Measurements from ENCODE around the gene OTOP3.
"Not testable (repeated sequence)": the region's sequence is repeated elsewhere in the genome, so short reads cannot be mapped to it uniquely, and the experiment has no call there.

Gene OTOP3

GRCh38 chr17:74963656-74964055, 28.0 kb downstream of the OTOP3 start:
- DNase-seq, result no peak

DNA sequence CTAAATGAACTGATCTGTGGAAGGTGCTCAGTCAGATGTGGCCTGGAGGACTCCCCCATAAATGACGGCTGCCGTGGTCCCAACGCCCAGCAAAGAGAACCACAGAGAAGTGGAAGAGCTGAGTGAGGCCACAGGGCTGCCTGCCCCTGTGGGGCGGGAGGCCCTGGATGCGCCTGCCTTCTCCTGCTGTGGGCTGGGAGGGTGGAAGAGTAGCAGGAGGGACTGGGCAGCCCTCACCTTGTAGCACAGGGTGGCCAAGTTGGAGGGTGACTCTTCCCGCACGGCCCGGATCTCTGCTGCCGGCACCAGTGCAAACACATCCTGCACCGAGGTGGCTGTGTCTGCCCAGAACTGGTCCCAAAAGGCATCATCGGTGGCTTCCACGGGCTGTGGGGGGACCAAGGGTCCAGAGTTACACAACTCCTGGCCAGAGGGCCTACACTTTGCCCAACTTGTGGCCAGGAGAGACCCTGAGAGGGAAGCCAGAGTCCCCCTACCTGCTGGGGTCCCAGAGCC, 28.6 kb downstream of the OTOP3 start:
- no peak for DNase-seq

- no peak for DNase-seq
Observed at GRCh38 chr17:74964988-74965622, 29.4 kb downstream of the OTOP3 start.

- DNase-seq, result no peak
Observed at GRCh38 chr17:74968361-74968780, 32.7 kb downstream of the OTOP3 start.

DNA sequence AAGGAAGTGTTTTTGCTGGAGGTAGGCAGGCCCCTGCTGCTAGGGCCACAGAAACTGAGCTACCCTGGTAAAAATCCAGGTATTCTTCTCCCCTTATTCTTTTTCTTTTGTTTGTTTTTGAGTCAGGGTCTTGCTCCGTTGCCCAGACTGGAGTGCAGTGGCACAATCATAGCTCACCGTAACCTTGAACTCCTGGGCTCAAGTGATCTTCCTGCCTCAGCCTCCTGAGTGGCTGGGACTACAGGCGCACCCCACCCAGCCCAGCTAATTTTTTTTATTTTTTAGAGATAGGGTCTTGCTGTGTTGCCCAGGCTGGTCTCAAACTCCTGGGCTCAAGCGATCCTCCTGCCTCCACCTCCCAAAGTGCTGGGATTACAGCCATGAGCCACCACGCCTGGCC, 33.8 kb downstream of the OTOP3 start:
- not testable (repeated sequence) for DNase-seq

DNA sequence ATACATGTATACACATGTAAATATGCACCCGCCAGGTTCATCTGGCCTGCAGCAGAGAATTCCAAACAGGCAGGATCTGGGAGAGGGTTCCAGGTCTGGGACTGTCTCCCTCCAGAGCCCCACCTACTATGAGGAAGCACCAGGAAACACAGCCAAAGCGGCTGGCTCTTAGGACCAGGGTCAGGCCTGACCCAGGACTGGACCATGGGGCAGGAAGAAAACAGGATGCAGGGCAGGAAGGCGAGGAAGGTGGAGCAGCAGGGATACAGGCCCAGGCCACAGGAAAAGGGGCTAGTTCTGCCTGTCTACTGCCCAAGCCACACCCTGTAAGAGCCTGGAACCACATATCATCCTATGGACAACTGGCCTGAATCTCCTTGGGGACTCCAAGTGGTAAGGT, 34.7 kb downstream of the OTOP3 start:
- no peak for DNase-seq

GRCh38 chr17:74971069-74971841, 35.6 kb downstream of the OTOP3 start:
- DNase-seq, result no peak

DNA sequence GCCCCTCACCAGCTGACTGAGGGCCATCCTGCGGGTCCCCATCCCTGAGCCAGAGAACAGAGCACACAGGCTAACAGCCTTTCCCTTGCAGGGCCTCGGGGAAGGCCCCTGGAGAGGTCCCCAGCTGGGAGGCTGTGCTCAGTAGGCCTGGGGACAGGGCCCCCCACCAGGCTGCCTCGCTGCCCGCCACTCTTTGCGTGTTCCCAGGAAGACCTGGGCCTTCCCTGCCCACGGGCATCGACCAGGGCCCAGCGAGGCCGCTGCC, 36.1 kb downstream of the OTOP3 start:
- no peak for DNase-seq

GRCh38 chr17:74972107-74972972, 36.6 kb downstream of the OTOP3 start, which contains the start of gene HID1:
Gene HID1 (minus strand): TSS chr17:74972759. CDS start chr17:74972656, 103 bp downstream.
- DNase-seq, result peak; percentile 64 to 69 (median 66)

DNA sequence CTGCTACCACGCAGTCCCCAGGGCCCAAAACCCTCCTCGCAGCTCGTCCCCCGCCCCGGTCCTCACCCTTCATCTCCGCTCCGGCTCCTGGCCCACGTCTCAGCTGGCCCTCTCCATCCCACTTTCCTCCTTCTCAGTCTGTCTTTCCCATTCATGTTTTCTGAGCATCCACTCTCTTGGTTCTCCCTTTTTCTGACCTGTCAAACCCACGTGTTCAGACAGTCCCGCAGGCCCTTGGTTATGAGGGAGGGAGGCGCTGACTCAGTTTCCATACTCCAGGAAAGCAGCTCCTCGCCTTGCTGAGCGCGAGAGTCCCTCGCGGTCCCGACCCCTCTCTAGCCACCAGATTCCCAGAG, 37.3 kb downstream of the OTOP3 start:
- DNase-seq, result no peak

- no peak for DNase-seq
Observed at GRCh38 chr17:74975943-74976342, 40.2 kb downstream of the OTOP3 start.

GRCh38 chr17:74977802-74978201, 42.1 kb downstream of the OTOP3 start:
- no peak for DNase-seq

- DNase-seq, result no peak
Observed at GRCh38 chr17:74978240-74978639, 42.5 kb downstream of the OTOP3 start.

DNA sequence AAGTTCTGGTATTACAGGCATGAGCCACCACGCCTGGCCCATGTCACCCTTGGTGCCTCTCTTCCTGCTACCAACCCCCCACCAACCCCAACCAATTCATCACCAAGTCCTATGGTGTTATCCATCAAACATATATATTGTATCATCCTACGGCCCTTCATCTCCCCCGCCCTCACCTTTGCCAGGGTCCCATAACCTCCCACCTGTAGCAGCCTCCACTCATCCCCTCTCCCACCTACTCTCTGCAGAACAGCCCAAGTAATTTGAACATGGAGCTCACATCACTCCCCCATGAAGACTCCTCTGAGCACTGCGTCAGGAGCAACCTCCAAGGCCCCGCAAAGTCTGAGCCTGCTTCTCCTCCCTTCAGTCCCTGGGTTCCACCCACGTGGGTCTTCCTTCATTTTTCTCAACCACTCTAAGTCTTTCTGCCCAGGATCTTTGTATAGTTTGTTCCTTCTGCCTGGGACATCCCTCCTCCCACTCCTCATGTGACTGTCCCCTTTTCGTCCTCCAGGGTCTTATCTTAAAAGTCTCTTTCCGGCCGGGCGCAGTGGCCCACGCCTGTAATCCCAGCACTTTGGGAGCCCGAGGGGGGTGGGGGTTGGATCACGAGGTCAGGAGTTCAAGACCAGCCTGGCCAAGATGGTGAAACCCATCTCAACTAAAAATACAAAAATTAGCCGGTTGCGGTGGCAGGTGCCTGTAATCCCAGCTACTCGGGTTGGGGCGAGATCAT, 43.9 kb downstream of the OTOP3 start:
- DNase-seq, result no peak

DNA sequence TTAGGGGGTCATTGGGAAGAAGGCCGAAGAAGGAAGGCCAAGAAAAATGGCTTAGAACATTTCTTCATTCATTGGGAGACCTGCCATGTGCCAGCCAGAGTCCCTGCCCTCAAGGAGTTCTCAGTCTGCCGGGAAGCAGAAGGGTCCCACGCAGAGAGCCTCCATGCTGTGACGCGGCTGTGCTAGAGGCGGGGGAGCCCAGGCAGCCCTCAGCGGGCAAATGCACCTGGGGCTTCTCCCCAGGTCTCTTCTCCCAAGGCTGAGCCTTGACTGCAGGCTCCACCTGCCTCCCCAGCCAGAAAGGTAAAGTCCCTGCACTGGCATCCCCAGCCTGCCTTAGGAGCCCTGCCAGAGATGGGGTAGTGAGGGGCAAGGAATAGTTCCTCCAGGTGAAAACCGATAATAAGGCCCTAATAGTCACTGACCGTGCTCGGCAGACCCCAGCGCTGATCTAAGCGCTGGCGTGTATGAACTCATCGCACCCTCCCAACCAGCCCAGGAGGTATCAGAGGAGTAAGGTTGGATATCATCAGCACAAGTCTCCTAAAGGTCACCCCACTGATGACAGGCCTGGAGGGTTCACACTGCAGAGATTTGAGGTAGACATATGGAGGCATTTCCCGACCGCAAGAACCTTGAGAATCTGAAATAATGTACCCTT, 45.8 kb downstream of the OTOP3 start:
- DNase-seq, result no peak

DNA sequence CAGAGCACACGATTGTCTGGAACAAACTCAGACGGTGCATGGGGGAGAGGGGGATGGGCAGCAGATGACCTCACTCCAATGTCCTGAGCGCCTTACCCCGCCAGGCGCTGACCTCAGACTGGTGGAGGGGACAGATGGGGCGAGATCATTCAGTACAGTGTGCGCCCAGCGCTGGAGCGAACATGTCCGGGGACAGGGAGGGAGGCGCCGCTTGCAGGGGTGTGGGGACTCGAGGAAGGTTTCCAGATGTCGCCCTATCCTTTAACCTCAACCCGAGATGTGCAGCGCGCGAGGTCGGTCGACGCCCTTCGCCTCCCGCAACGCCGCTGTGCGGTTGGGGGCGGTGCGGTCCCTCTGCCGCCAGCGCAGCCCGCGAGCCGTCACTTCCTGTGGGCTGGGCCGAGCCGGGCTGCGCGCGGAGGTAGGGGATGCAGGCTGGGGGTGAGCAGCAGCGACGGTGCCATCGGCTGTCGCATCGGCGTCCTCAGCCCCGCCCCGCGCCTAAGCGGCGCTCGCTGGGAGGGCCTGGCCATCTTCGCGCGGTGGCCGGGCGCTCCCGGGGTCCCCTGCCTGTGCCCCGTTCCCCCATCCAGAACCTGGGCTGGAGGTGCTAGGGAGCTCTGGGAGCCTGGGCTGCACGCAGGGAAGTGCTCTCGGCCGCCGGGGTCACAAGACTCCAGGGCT, 46.4 kb downstream of the OTOP3 start:
- peak; percentile 38 to 67 (median 56) for DNase-seq

- not testable (repeated sequence) for DNase-seq
Observed at GRCh38 chr17:74982663-74983313, 47.1 kb downstream of the OTOP3 start.

DNA sequence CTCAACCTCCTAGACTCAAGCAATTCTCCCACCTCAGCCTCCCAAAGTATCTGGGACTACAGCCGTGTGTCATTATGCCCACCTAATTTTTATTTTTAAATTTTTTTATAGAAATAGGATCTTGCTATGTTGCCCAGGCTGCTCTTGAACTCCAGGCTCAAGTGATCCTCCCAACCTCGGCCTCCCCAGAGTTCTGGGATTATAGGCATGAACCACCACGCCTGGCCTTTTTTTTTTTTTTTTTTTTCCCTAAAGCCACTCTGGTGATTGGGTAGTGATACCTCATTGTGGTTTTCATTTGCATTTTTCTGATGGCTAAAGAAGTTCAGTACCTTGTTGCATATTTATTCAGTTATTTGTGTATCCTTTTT, 50.5 kb downstream of the OTOP3 start:
- DNase-seq, result no peak

- peak; percentile 75 to 82 (median 79) for DNase-seq
Observed at GRCh38 chr17:74987418-74987908, 51.8 kb downstream of the OTOP3 start, which contains the start of gene CDR2L. Gene CDR2L (plus strand): TSS chr17:74987632. CDS start chr17:74988044, 412 bp downstream.

- no peak for DNase-seq
Observed at GRCh38 chr17:74987909-74988711, 52.4 kb downstream of the OTOP3 start.

Measured in activated CD4-positive, CD25-positive, alpha-beta regulatory T cell (primary cell).